HK-2 (cell line): ENCODE measurements around the gene MFAP1.

Experiments
- DNase-seq: peaks from one replicate; pipeline ENCODE4 v3.0.0-alpha.2; 2018; ENCODE audit not compliant: unreplicated experiment

Gene MFAP1

DNA sequence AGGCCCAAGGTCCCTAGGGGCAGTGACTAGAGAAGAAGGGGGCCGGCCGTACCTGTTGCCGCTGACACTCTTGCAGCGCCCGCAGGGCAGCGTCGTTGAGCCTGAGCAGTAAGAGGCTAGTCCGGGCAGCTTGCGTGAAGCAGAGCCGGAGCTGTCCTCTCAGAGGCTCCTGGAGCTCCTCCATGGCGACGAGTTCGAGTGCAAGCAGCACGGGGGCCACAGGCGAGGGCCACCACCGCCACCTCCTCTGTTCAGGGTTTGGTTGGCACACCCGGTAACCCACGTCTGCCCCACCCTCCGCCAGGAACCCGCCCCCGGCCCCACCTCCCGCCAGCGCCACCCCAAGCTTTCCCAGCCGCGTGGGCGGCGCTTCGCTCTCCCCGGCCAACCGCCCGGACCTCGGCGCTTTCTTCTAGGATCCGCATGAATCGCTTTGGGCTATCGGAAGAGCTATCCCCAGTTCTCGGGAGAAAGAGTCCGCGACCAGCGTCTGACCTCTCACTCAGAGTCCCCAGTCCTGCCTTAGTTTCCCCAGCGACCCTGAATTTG is 47.7 kb downstream of the MFAP1 start, which contains the start of gene ELL3:
Gene ELL3, minus strand, starts transcription at position 249 of the 549 bp plus-strand sequence. Its CDS starts 65 bp downstream, at position 184.
- peak; percentile 80 for DNase-seq

DNA sequence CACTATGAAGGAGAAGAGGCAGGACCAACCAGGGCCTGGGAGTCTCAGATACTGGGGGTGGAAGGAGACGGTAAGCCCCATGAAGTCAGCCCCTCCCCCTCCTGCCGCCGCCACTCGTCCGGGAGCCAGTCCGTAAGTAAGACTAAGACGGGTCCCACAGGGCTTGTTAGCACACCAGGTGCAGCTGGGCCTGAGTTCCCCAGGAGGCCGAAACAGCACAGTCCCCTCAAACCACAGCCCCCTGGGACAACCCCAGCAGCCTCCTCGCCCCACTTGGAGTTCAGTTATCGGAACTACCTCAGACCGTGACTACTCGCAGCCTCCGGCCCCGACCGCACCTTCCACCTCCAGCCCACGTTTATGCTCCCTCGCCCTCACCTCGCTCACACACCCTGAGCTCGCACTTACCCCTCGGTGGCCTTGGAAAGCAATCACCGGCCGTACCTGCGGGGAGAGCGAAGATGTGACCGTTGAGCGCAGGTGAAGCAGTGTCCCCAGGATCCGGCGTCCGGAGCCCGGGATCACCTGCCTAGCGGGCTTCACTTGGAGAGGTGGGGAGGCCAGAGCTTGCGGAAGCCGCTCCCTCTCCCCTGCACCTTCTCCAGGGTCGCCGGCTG is 48.3 kb downstream of the MFAP1 start:
- peak; percentile 38 for DNase-seq

DNA sequence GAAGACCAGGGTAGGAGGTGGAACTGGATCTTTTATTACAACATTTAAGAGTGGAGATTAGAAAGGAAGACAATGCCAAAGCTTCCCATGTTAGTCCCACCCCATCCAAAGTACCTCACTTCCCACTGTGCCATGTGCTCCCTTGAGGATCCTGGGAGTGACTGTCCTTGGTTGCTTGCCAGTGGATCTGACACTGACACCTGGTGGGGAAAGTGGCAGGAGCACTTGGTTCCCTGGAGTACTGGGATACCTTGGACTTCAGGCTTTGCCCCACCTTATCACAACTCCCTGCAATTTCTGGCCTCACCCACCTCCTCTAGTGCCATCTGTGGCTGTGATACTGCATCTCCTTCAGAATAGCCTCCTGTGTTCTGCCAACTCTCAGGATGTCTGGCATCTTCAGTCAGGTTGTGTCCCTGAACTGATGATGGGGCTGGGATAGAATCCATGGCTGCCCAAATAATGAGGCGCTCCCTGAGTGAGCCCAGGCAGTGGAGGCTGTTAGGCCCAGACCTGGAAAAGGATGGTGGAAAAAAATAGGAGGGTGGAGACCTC is 49.0 kb downstream of the MFAP1 start:
- peak; percentile 65 for DNase-seq

DNA sequence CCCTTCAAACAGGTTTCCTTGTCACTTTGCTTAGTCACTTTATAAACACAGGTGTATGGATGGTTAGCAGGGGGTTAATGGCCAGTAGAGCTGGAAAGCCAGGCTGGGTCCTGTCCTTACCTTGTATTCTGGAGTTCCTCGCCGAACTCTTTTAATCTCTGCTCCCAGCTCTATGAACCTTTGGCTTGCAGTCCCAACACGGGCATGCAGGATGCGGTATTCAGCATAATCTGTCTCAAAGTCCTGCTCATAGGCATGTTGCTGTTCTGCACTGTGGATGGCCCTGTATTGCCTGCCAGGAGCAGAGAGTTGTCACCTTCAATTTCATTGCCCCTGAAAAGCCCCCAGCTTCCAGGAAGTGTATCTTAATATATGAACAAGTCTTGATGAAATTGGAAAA is 50.4 kb downstream of the MFAP1 start:
- no peak for DNase-seq

DNA sequence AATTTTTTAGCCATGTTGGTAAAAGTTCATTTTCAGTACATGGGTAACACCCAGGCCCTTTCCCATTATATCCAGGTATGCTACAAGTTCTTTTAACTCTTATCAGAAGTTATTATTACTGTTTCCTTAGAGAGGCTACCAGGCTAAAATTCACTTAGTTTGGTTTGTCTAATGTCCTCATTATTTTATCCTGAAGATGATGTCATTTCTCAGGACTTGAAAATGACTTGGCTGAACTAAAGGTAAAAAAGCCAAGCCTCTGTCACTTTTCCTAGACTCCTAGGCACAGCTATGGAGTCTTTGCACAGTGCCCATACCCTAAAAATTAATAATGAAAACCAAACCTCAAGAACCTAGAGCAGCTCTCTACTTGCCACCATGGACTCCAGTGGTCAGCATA is 51.9 kb downstream of the MFAP1 start:
- no peak for DNase-seq

GRCh38 chr15:43771816-43772215 is 52.7 kb downstream of the MFAP1 start:
- DNase-seq = no peak

GRCh38 chr15:43769584-43770228 is 54.8 kb downstream of the MFAP1 start:
- peak; percentile 26 for DNase-seq

DNA sequence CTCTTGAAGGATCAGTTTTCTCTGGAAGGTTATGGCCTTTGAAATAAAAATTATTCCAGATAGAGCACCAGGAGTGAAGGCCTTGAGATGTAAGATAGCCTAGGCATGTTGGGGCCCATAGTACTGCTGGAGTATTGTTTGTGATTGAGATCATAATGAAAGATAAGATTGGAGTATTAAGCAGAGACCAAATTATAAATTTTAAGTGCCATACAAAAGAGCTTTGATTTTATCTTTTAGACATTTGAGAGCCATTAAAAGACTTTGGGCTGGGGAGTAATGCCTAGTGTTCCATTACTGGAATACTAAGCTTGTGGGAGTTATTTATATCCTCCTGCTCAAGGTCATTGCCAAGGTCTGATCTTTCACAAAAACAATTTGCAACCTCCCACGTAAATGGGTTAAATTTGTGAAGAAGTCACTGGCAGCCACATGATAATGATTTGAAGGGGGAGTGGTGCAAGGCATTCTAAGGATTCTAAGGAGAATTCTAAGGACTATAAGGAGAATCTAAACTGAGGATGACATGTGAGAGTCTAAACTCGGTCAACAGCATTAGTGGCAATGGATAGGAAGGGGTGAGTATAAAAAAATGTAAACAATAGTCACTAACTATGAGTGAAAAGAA is 60.6 kb downstream of the MFAP1 start:
- DNase-seq = no peak

GRCh38 chr15:43762824-43763223 is 61.7 kb downstream of the MFAP1 start:
- no peak for DNase-seq
